Hindlimb muscle (tissue), 1 donor: ENCODE data around the gene PFKFB2. TPM values are rescaled to one million over a fixed set of nuclear protein-coding genes. Genes with fewer than 3 reads are reported as not detected.
"Not testable (repeated sequence)": the region's sequence is repeated elsewhere in the genome, so short reads cannot be mapped to it uniquely, and the experiment has no call there.

ENCODE experiments used
- DNase-seq: peaks from one replicate; pipeline ENCODE4 v3.0.0-alpha.2; 2013
- polyA plus RNA-seq: library from polyadenylated mRNA; unstranded; fragments of 120-200 nt; gene quantifications from one replicate; pipeline ENCODE4 v1.2.1, GENCODE V29; 2013; ENCODE audit not compliant: insufficient read length

PFKFB2 gene
- polyA plus RNA-seq, 1 donor = 4.6 TPM

- no peak for DNase-seq
These were observed 13.5 kb upstream of the PFKFB2 start for GRCh38 chr1:207039380-207040180.

GRCh38 chr1:207040181-207040533 lies 12.9 kb upstream of the PFKFB2 start:
- DNase-seq = no peak

- DNase-seq = not testable (repeated sequence)
These were observed 11.7 kb upstream of the PFKFB2 start for GRCh38 chr1:207041397-207041796.

- no peak for DNase-seq
These were observed 7.6 kb upstream of the PFKFB2 start for GRCh38 chr1:207045453-207045852.

- no peak for DNase-seq
These were observed 5.6 kb upstream of the PFKFB2 start for GRCh38 chr1:207047505-207047904.

- DNase-seq = no peak
These were observed 5.0 kb upstream of the PFKFB2 start for GRCh38 chr1:207048041-207048440.

GRCh38 chr1:207049054-207049453 lies 4.0 kb upstream of the PFKFB2 start:
- DNase-seq = no peak

- no peak for DNase-seq
These were observed 3.6 kb upstream of the PFKFB2 start for GRCh38 chr1:207049514-207049913.

- peak; percentile 34 for DNase-seq
These were observed 3.1 kb upstream of the PFKFB2 start for GRCh38 chr1:207049974-207050391.

- peak; percentile 93 for DNase-seq
These were observed 2.4 kb upstream of the PFKFB2 start for GRCh38 chr1:207050480-207051190.

GRCh38 chr1:207051191-207051943 lies 1.7 kb upstream of the PFKFB2 start, which contains the start of gene YOD1:
TSS of gene YOD1 (minus strand) at chr1:207051208. CDS start at chr1:207051030, 178 bp downstream.
- no peak for DNase-seq

- DNase-seq = no peak
These were observed 1.4 kb downstream of the PFKFB2 start for GRCh38 chr1:207054491-207054890.

- DNase-seq = no peak
These were observed 2.4 kb downstream of the PFKFB2 start for GRCh38 chr1:207055386-207056001.

- DNase-seq = no peak
These were observed 3.6 kb downstream of the PFKFB2 start for GRCh38 chr1:207056673-207057072.

- no peak for DNase-seq
These were observed 5.2 kb downstream of the PFKFB2 start for GRCh38 chr1:207058252-207058651.

- DNase-seq = no peak
These were observed 6.1 kb downstream of the PFKFB2 start for GRCh38 chr1:207058878-207059867.

GRCh38 chr1:207059881-207060280 lies 6.8 kb downstream of the PFKFB2 start:
- no peak for DNase-seq

GRCh38 chr1:207060596-207060995 lies 7.5 kb downstream of the PFKFB2 start:
- DNase-seq = no peak

GRCh38 chr1:207062058-207062457 lies 9.0 kb downstream of the PFKFB2 start:
- DNase-seq = no peak

- DNase-seq = no peak
These were observed 9.9 kb downstream of the PFKFB2 start for GRCh38 chr1:207063014-207063413.

- DNase-seq = no peak
These were observed 11.5 kb downstream of the PFKFB2 start for GRCh38 chr1:207064561-207064960.
